Fibroblast of lung (primary cell): ENCODE data around the gene CORT. TPM values are rescaled to one million over a fixed set of nuclear protein-coding genes. Genes with fewer than 3 reads are reported as not detected.

Experiments
- DNase-seq, 2 donors: peaks; one replicate each; pipeline versions ENCODE4 v3.0.0 to v3.0.0-alpha.2; 2010; ENCODE audit warnings: low read depth in 2 of 2
- H2AFZ ChIP-seq: 2 replicates; pipeline ENCODE4 v1.5.1; 2012; ENCODE audit warnings: low read length, control low read depth, inconsistent platforms
- H3K27ac ChIP-seq: 2 replicates; pipeline ENCODE4 v1.5.1; 2011; ENCODE audit warnings: low read length, control low read depth; ENCODE audit not compliant: insufficient read depth
- H3K27me3 ChIP-seq: 2 replicates; pipeline ENCODE4 v1.5.1; 2011; ENCODE audit warnings: mild to moderate bottlenecking, low read length; ENCODE audit not compliant: control insufficient read depth, insufficient read depth
- H3K36me3 ChIP-seq: 2 replicates; pipeline ENCODE4 v1.5.1; 2011; ENCODE audit warnings: low read length; ENCODE audit not compliant: control insufficient read depth, insufficient read depth
- H3K4me1 ChIP-seq: 2 replicates; pipeline ENCODE4 v1.5.1; 2011; ENCODE audit warnings: low read length; ENCODE audit not compliant: control insufficient read depth, insufficient read depth; ENCODE audit errors: extremely low read depth
- H3K4me2 ChIP-seq: 2 replicates; pipeline ENCODE4 v1.5.1; 2011; ENCODE audit warnings: low read length, control low read depth; ENCODE audit not compliant: insufficient read depth; ENCODE audit errors: extremely low read depth
- H3K4me3 ChIP-seq, 4 experiments: fragments of 200-600 bp in 1 of 4; sonication (generic) in 1 of 4; replicated peaks in 1 of 4; 2 replicates each; pipeline ENCODE4 v1.5.1; 2011 to 2016; ENCODE audit warnings: low read length in 4 of 4, low read depth in 3 of 4, mild to moderate bottlenecking in 3 of 4, control low read depth in 2 of 4, inconsistent platforms in 1 of 4, mixed read lengths in 1 of 4; ENCODE audit not compliant: insufficient read depth in 1 of 4; ENCODE audit errors: control extremely low read depth in 1 of 4
- H3K79me2 ChIP-seq: 2 replicates; pipeline ENCODE4 v1.5.1; 2012; ENCODE audit warnings: mild to moderate bottlenecking, low read length, inconsistent platforms; ENCODE audit not compliant: control insufficient read depth, insufficient read depth
- H3K9ac ChIP-seq: 2 replicates; pipeline ENCODE4 v1.5.1; 2011; ENCODE audit warnings: mild to moderate bottlenecking, low read length, control low read depth; ENCODE audit not compliant: insufficient read depth
- H3K9me3 ChIP-seq: 2 replicates; pipeline ENCODE4 v1.5.1; 2012; ENCODE audit warnings: low read depth, low read length; ENCODE audit not compliant: control insufficient read depth, insufficient read depth
- H4K20me1 ChIP-seq: 2 replicates; pipeline ENCODE4 v1.5.1; 2011; ENCODE audit warnings: low read length; ENCODE audit not compliant: control insufficient read depth, insufficient read depth; ENCODE audit errors: extremely low read depth
- CTCF ChIP-seq, 2 donors: IDR thresholded peaks in 1 of 2; conservative IDR thresholded peaks in 1 of 2; 1 replicate in 1 of 2; 2 replicates in 1 of 2; pipeline ENCODE4 v1.5.1; 2011 to 2012; ENCODE audit warnings: low read length in 2 of 2, control low read depth in 1 of 2, inconsistent platforms in 1 of 2, low read depth in 1 of 2, mild to moderate bottlenecking in 1 of 2
- EZH2 ChIP-seq: IDR thresholded peaks from 2 replicates; pipeline ENCODE4 v1.5.1; 2012; ENCODE audit warnings: low read length, control low read depth, mild to moderate bottlenecking; ENCODE audit errors: missing control alignments
- polyA plus RNA-seq, 2 donors: library from polyadenylated mRNA; depleted of rRNA in 1 of 2; stranded (reverse) in 1 of 2; unstranded in 1 of 2; fragments of >200 nt; gene quantifications; 2 replicates each; pipeline ENCODE4 v1.2.1, GENCODE V29; 2011 to 2012; ENCODE audit warnings: missing spikeins in 1 of 2
- total RNA-seq: library from RNA; depleted of rRNA; stranded (reverse); fragments of >200 nt; gene quantifications from 2 replicates; pipeline ENCODE4 v1.2.1, GENCODE V29; 2014

The CORT gene
- total and polyA plus RNA-seq, 2 donors (not counting 1 experiment from before 2014, with no cell fraction given): 0.17 TPM; not detected in 1

DNA sequence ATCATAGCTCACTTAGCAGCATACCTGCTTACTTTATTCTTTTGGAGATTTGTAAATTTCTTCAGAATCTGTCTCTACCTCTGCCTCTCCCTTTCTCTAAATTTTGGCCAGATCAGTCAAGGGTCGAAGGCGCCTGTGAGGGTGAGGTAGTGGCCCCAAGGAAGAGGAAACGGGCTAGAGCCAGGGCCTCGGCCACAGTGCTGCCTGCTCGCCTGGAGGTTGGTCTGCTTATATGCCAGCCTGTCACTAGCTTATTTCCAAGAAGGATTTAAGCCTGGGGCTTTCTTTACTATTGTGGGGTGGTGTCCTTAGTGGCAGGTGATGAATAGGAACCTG, 44.6 kb downstream of the CORT start:
- Histone ChIP-seq H3K36me3 (peaks cover 2% of the 10 kb centered on the region), H3K27ac (no peak overlapping the region), H3K27me3 (no peaks in the 10 kb centered on the region), H2AFZ (no peak overlapping the region), H3K4me3 (no peak overlapping the region), H4K20me1 (no peaks in the 10 kb centered on the region), H3K9ac (no peak overlapping the region), H3K9me3 (no peaks in the 10 kb centered on the region), H3K4me2 (no peak overlapping the region), H3K79me2 (peaks cover 23% of the 10 kb centered on the region), H3K4me1 (no peaks in the 10 kb centered on the region)
- TF ChIP-seq EZH2: no peak
- no peak for TF ChIP-seq CTCF (conservative IDR thresholded peaks at IDR 0.05 in 1 of 2, IDR thresholded peaks at IDR 0.05 in 1 of 2; ENCODE audit: low read depth in 1 of 2, low read length in 2 of 2)
- no peak for DNase-seq

DNA sequence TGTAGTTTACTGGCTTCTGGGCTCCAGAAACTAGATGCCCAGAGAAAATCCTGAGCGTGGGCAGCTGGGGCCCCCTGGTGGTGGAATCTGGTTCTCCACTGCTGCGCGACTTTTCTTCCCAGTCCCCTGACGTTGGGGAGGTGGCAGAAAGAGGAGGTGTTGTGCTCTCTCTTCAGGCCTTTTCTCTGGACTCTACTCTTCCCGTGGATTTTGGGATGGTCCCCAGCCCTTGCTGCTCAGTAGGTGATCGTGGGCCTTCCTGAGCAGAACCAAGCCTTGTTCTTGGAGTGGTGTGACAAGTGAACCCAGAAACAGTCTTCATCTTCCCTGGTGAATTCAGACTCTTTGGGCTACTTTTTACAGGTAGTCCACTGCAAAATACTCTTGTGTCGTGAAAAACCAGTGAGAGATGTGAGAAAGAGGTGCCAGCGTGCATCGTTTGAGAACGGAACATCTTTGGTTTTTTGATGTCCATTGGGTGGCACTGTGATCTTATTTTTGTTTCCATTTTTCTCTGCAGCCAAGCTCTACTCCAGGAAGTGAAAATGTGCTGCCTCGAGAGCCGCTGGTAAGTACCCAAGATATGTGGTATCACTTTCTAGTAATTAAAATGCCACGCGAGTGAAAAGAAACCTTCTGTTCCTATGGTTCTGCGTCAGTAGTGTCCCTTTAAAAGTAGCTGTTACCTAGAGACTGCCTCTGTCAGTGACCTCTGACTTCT, 45.1 kb downstream of the CORT start:
- no peak for TF ChIP-seq EZH2
- TF ChIP-seq CTCF (conservative IDR thresholded peaks at IDR 0.05 in 1 of 2, IDR thresholded peaks at IDR 0.05 in 1 of 2; ENCODE audit: low read depth in 1 of 2, low read length in 2 of 2): peak; percentile 74 to 87
- Histone ChIP-seq H3K9ac (no peak overlapping the region), H3K4me2 (peak overlapping the region; percentile 70), H4K20me1 (no peaks in the 10 kb centered on the region), H3K79me2 (peaks cover 20% of the 10 kb centered on the region), H3K27me3 (no peaks in the 10 kb centered on the region), H3K36me3 (peaks cover 2% of the 10 kb centered on the region), H3K4me3 (peak overlapping the region; percentile 12 to 47 (median 37)), H2AFZ (peak overlapping the region; percentile 24), H3K9me3 (no peaks in the 10 kb centered on the region), H3K4me1 (no peaks in the 10 kb centered on the region), H3K27ac (peak overlapping the region; percentile 40)
- DNase-seq: peak; percentile 53 to 67

GRCh38 chr1:10495475-10495817, 45.6 kb downstream of the CORT start:
- no peak for DNase-seq
- Histone ChIP-seq H3K4me1 (no peaks in the 10 kb centered on the region), H3K27ac (peak overlapping the region; percentile 40), H4K20me1 (no peaks in the 10 kb centered on the region), H3K9ac (no peak overlapping the region), H3K4me2 (peak overlapping the region; percentile 70), H3K27me3 (no peaks in the 10 kb centered on the region), H2AFZ (no peak overlapping the region), H3K4me3 (peak overlapping the region in 1 of 4 experiments; percentile 44), H3K79me2 (peaks cover 16% of the 10 kb centered on the region), H3K9me3 (no peaks in the 10 kb centered on the region), H3K36me3 (peaks cover 2% of the 10 kb centered on the region)
- TF ChIP-seq CTCF (conservative IDR thresholded peaks at IDR 0.05 in 1 of 2, IDR thresholded peaks at IDR 0.05 in 1 of 2; ENCODE audit: low read depth in 1 of 2, low read length in 2 of 2): no peak
- no peak for TF ChIP-seq EZH2
